Keratinocyte (primary cell): ENCODE measurements around the gene ROPN1.

Experiments used
- EZH2 ChIP-seq: IDR thresholded peaks from one replicate; pipeline ENCODE4 v1.6.1; 2012; ENCODE audit warnings: inconsistent platforms, mild to moderate bottlenecking, low read length, moderate library complexity
- TF ChIP-seq, protein P1 (sequence below), 3 experiments: IDR thresholded peaks in 1 of 3; conservative IDR thresholded peaks in 1 of 3; optimal IDR thresholded peaks in 1 of 3; 2 replicates in 2 of 3; 3 replicates in 1 of 3; pipeline versions ENCODE3 to v1.5.1; 2011; ENCODE audit warnings: low read length in 3 of 3, mild to moderate bottlenecking in 3 of 3, moderate library complexity in 2 of 3, control low read depth in 1 of 3, inconsistent platforms in 1 of 3; ENCODE audit not compliant: insufficient read depth in 2 of 3; ENCODE audit errors: extremely low read depth in 1 of 3

DNA sequence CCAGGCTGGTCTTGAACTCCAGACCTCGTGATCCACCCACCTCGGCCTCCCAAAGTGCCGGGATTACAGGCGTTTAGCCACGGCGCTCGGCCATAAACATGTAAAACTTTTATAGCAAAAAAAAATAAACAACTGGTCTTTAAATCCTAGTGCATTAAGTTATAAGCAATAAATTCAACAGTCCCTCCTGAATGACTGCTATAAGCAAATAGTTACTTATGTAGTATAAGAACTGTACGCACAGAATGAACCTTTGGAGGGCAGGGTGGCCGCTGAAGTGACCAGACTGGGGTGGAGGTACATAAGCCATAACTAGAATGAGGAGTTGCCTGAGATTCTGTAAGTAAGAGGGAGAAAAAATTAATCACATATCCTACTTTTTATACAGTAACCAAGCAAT is 43.5 kb downstream of the ROPN1 start:
- TF ChIP-seq, protein P1, sequence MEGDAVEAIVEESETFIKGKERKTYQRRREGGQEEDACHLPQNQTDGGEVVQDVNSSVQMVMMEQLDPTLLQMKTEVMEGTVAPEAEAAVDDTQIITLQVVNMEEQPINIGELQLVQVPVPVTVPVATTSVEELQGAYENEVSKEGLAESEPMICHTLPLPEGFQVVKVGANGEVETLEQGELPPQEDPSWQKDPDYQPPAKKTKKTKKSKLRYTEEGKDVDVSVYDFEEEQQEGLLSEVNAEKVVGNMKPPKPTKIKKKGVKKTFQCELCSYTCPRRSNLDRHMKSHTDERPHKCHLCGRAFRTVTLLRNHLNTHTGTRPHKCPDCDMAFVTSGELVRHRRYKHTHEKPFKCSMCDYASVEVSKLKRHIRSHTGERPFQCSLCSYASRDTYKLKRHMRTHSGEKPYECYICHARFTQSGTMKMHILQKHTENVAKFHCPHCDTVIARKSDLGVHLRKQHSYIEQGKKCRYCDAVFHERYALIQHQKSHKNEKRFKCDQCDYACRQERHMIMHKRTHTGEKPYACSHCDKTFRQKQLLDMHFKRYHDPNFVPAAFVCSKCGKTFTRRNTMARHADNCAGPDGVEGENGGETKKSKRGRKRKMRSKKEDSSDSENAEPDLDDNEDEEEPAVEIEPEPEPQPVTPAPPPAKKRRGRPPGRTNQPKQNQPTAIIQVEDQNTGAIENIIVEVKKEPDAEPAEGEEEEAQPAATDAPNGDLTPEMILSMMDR (optimal IDR thresholded peaks at IDR 0.05 in 1 of 3, IDR thresholded peaks at IDR 0.05 in 1 of 3, conservative IDR thresholded peaks at IDR 0.05 in 1 of 3; ENCODE audit: extremely low read depth in 1 of 3, insufficient read depth in 2 of 3, low read length in 3 of 3) = no peak
- no peak for TF ChIP-seq EZH2
